ENCODE data around the gene PRKCA.

PRKCA gene

GRCh38 chr17:66636111-66636510 lies 333.7 kb downstream of the PRKCA start:
- DNase-seq: no peak

DNA sequence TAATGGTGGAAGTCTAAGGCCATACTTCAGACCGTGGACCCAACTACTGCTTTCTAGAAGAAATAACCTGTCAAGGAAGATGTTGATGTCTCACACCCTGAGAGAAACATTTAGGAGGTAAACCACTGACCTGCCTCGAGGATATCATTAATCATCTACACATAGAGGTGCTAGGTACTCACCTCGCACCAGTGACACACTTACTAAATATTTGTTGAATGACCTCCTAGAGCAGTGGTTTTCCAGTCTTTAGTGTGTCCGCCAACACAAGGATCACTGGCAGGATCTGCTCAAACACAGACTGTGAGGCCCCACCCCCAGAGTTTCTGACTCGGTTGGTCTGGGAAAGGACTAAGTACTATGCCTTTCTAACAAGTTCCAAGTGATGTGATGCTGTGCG lies 335.1 kb downstream of the PRKCA start:
- no peak for DNase-seq

GRCh38 chr17:66638707-66639479 lies 336.5 kb downstream of the PRKCA start:
- DNase-seq: no peak

- DNase-seq: no peak
Measured at GRCh38 chr17:66643815-66644710, 341.6 kb downstream of the PRKCA start.

DNA sequence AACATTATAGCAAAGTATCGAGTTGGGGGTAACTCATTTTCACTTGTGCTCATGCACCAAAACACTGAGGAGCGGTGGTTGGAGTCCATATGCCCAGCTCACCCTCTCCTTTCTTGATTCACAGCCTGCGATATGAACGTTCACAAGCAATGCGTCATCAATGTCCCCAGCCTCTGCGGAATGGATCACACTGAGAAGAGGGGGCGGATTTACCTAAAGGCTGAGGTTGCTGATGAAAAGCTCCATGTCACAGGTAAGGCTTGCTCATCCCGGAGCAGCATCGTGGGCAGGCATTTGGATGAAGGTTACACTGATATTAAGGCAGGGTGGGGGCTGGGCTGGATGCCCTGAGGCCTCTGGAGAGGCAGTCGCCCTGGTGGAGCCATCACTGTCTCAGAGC lies 342.8 kb downstream of the PRKCA start:
- DNase-seq: no peak

- DNase-seq: no peak
Measured at GRCh38 chr17:66647391-66647983, 345.1 kb downstream of the PRKCA start.

DNA sequence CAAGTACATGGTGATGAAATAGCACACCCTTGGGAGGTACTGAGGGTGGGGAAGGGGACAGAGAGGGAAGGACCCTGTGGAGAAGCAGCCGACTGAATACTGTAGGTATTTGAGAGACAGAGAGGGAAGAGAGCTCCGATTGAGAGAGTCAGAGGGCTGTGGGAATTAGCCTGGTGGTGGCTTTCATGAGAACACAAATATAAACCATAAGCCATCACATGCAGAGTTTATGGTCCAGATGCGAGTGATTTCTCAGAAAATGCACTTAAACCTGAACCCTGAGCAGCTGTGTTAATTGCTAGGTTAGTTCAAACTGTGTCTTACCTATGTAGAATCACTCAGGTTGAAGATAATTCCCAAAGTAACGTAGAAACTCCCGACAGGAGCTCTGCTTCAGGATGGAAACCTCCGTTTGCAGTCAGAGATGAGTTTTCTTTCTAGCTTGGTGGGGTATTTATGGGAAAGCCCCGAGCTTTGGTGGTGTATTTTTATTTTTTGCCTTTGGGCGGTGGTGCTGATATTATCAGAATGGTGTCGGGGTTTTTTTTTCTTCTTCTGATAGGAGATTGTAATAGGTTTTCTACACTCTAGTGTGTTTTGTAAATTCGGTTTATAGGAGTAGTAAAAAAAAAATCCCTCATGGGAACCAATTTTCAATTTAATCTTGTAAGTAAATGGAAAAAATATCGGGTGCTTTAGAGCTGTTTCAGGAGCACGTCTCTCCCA lies 347.6 kb downstream of the PRKCA start:
- no peak for DNase-seq

DNA sequence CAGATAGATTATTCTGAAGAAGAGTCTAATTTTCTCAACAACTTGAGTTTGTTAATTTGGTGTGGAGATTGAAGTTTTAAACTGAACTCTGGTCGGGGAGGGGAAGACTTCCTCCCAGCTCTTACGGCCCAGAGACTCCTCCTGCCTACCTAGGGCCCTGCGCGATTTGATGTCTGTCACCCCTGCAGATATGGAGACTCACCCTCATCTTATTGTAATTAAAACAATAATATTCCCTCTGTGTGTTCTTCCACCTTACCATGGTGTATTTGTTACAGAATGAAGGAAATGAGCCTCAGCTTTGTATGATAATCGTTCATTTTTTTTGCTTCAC lies 348.1 kb downstream of the PRKCA start:
- DNase-seq: no peak

GRCh38 chr17:66652840-66653507 lies 350.6 kb downstream of the PRKCA start:
- peak; percentile 20 for DNase-seq

DNA sequence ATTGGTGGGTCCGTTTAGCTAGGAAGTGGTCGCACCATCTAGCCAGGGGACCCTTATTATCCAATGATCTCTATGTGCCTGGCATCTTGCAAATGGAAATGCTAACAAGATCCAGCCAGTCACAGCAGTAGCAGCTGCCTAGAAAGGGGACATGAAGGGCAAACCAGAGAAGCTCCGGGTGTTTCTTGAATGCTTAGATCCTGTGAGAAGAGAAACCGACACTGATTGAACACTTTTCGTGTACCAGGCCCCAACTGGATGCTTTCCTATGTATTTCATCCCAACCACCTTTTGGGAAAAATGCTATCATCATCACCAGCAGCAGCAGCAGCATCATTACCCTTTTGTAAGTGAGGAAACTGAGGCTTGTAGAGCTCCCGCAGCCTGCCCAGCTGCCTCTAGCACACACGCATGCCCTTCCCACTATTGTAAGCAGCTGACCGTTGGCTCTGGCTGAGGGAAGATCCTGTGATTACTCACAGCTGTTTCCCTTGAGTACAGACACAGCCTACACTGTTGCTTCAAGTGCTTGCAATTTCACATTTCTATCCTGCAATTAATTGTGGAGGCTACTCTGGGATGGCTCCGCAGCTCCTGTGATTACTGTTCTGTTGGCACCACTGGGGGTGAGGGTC lies 351.8 kb downstream of the PRKCA start:
- no peak for DNase-seq

- no peak for DNase-seq
Measured at GRCh38 chr17:66654764-66655163, 352.4 kb downstream of the PRKCA start.

DNA sequence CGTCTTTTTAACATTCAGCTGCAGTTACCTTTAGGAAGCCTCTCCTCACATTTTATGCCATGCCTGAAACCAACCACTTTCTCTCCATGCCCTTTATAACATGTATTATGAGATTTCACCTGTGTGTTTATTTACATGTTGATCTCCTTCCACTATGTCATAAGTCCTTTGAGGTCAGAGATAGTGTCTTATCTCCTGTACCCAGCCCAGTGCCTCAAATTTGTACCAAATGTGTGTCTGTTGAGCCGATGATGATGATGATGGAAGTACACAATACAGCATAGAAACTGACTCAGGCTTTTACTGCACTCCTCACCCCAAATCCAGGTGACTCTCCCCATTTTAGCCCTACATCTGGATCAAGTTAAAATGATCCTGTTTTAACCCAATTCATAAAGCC lies 353.0 kb downstream of the PRKCA start:
- no peak for DNase-seq

DNA sequence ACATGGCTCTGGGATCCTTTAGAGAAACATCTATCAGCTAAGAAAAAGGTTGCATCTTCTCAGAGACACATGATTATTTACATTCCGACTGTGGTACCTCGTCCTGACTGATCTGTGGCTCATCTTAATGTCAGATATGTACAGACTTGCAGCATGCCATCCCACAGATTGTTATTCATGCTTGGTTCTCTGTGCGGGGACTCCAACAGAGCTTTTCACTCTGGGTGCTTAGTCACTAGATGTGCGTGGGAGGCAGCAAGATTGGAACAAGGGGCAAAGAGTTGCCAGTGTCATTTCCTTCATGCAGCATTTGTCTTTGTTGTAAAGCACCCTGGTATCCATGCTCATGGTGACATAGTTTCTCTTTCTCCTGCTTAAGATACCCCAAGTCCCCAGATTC lies 353.4 kb downstream of the PRKCA start:
- no peak for DNase-seq

GRCh38 chr17:66661411-66662256 lies 359.2 kb downstream of the PRKCA start:
- DNase-seq: peak; percentile 79

GRCh38 chr17:66662496-66662895 lies 360.1 kb downstream of the PRKCA start:
- no peak for DNase-seq

GRCh38 chr17:66663041-66663606 lies 360.7 kb downstream of the PRKCA start:
- no peak for DNase-seq

- DNase-seq: no peak
Measured at GRCh38 chr17:66664336-66664735, 361.9 kb downstream of the PRKCA start.

GRCh38 chr17:66665194-66665593 lies 362.8 kb downstream of the PRKCA start:
- DNase-seq: no peak

- DNase-seq: no peak
Measured at GRCh38 chr17:66667090-66667489, 364.7 kb downstream of the PRKCA start.

GRCh38 chr17:66667491-66668030 lies 365.1 kb downstream of the PRKCA start:
- DNase-seq: no peak

All from DMS53 (cell line).